Measurements from ENCODE around the gene SMIM1. TPM values are rescaled to one million over a fixed set of nuclear protein-coding genes. Genes with fewer than 3 reads are reported as not detected.

Gene SMIM1
- total and polyA plus RNA-seq, 2 of the 4 experiments (the other 2 are of a cell fraction): 0.90 to 3.4 TPM

DNA sequence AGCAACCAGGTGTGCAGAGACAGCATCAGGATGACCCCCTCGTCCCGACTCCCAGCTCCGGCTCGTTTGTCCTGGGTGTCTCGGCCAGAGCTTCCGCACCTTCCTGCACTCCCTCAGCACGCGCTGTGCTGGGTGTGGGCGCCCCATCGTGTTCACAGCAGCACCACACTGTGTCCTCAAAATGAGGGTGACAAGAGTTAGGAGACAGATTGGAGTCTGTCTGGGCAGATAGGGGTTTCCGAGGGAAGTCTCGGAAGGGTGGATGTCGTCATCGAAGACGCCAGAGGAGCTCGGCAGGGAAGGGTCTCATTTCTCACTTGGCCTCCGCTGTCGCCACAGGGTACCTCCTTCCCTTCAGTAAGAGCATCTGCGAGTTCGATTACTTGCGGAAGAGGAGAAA is 16.2 kb upstream of the SMIM1 start:
- H4K5ac ChIP-seq (ENCODE audit: low read depth, low read length): no peak overlapping the region
- no peak overlapping the region for H3K27ac ChIP-seq (ENCODE audit: insufficient read depth, low read length)
- dilution Hi-C loops (cut with HindIII; ENCODE audit: low sequenced_read_pairs, unreplicated experiment) (no loop called here), in situ Hi-C loops (cut with MboI; ENCODE audit: low sequenced_read_pairs) (no loop called here), intact Hi-C loops (cut with micrococcal nuclease) (no loop called here)
- H3K4ac ChIP-seq (ENCODE audit: low read depth, low read length): no peak overlapping the region
- H2AK9ac ChIP-seq (replicated peaks; ENCODE audit: low read depth, low read length, poor library complexity): no peak overlapping the region
- no peaks in the 10 kb centered on the region for H3K4me1 ChIP-seq (ENCODE audit: control insufficient read depth, insufficient read depth, low read length)
- ChIA-PET CTCF (no interaction called here), POLR2A (ENCODE audit: unreplicated experiment) (no interaction called here)
- no TSS peak for BruUV-seq (replicated peaks)
- DNase-seq: no peak
- H2BK15ac ChIP-seq (ENCODE audit: low read depth, low read length): no peak overlapping the region
- WGBS, 2 experiments (ENCODE audit: extremely low coverage in 2 of 2, insufficient read length in 1 of 2): 69% methylated on average over 9 of the region's 21 CpGs; no CpG with 5 or more reads in 1 of the 2 experiments
- H4K91ac ChIP-seq (ENCODE audit: insufficient read depth, low read depth, low read length): no peak overlapping the region
- H2AK5ac ChIP-seq (ENCODE audit: low read depth, low read length): no peak overlapping the region
- H3K4me2 ChIP-seq (ENCODE audit: low read depth, low read length): no peak overlapping the region
- H2BK5ac ChIP-seq (ENCODE audit: low read depth, low read length, poor library complexity, severe bottlenecking): no peak overlapping the region
- H2BK20ac ChIP-seq (ENCODE audit: low read depth, low read length): no peak overlapping the region
- H3K14ac ChIP-seq (replicated peaks; ENCODE audit: low read depth, low read length): no peak overlapping the region
- no peaks in the 10 kb centered on the region for H3K9me1 ChIP-seq (ENCODE audit: insufficient read depth, low read length)
- H3K79me1 ChIP-seq (ENCODE audit: low read depth in 1 of 2, low read length in 2 of 2): no peaks in the 10 kb centered on the region
- no peak overlapping the region for H3K4me3 ChIP-seq (ENCODE audit: insufficient read depth, low read depth, low read length)
- no peak for ATAC-seq (ENCODE audit: low read depth)
- H3K23ac ChIP-seq (ENCODE audit: low read depth, low read length): no peak overlapping the region
- no peak overlapping the region for H4K8ac ChIP-seq (ENCODE audit: low read depth in 2 of 2, low read length in 2 of 2)
- H2BK120ac ChIP-seq (ENCODE audit: low read depth, low read length): no peak overlapping the region
- H3K36me3 ChIP-seq (ENCODE audit: control insufficient read depth, insufficient read depth, low read length): no peaks in the 10 kb centered on the region
- peaks cover 2% of the 10 kb centered on the region for H3K9me3 ChIP-seq (ENCODE audit: control insufficient read depth, insufficient read depth, low read length)
- no peak for TF ChIP-seq FOS (IDR thresholded peaks at IDR 0.05; ENCODE audit: low read depth, low read length)
- TF ChIP-seq RCOR1 (IDR thresholded peaks at IDR 0.05; ENCODE audit: insufficient replicate concordance, low read length): no peak
- TF ChIP-seq MAFK (IDR thresholded peaks at IDR 0.05; ENCODE audit: low read depth, low read length): no peak
- TF ChIP-seq, protein P1, sequence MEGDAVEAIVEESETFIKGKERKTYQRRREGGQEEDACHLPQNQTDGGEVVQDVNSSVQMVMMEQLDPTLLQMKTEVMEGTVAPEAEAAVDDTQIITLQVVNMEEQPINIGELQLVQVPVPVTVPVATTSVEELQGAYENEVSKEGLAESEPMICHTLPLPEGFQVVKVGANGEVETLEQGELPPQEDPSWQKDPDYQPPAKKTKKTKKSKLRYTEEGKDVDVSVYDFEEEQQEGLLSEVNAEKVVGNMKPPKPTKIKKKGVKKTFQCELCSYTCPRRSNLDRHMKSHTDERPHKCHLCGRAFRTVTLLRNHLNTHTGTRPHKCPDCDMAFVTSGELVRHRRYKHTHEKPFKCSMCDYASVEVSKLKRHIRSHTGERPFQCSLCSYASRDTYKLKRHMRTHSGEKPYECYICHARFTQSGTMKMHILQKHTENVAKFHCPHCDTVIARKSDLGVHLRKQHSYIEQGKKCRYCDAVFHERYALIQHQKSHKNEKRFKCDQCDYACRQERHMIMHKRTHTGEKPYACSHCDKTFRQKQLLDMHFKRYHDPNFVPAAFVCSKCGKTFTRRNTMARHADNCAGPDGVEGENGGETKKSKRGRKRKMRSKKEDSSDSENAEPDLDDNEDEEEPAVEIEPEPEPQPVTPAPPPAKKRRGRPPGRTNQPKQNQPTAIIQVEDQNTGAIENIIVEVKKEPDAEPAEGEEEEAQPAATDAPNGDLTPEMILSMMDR (conservative IDR thresholded peaks at IDR 0.05; ENCODE audit: low read depth, low read length): no peak
- no peak for TF ChIP-seq CHD1 (IDR thresholded peaks at IDR 0.05; ENCODE audit: low read depth, low read length)
- no peak for TF ChIP-seq RAD21 (IDR thresholded peaks at IDR 0.05; ENCODE audit: low read length)
- no peak overlapping the region for H3K18ac ChIP-seq (ENCODE audit: low read depth, low read length)
- H3K27me3 ChIP-seq (ENCODE audit: control insufficient read depth, insufficient read depth, low read length): peaks cover 35% of the 10 kb centered on the region
- H2AFZ ChIP-seq (replicated peaks; ENCODE audit: low read length, poor library complexity): peak overlapping the region; percentile 32
- H3K56ac ChIP-seq (ENCODE audit: extremely low read depth, insufficient read depth, low read length): no peak overlapping the region
- no peaks in the 10 kb centered on the region for H4K20me1 ChIP-seq (ENCODE audit: insufficient read depth, low read length)
- H3K9ac ChIP-seq (ENCODE audit: low read depth, low read length): no peak overlapping the region
